IPS-18a (cell line): ENCODE measurements around the gene DMD.

Experiments used
- H3K27ac ChIP-seq: one replicate; pipeline ENCODE4 v1.5.1; 2013; ENCODE audit warnings: low read length
- H3K27me3 ChIP-seq: one replicate; pipeline ENCODE4 v1.6.1; 2013; ENCODE audit warnings: mild to moderate bottlenecking, low read length; ENCODE audit not compliant: control insufficient read depth, insufficient read depth
- H3K36me3 ChIP-seq: one replicate; pipeline ENCODE4 v1.6.1; 2013; ENCODE audit warnings: low read depth, low read length; ENCODE audit not compliant: control insufficient read depth
- H3K4me1 ChIP-seq: one replicate; pipeline ENCODE4 v1.6.1; 2013; ENCODE audit warnings: low read depth, low read length; ENCODE audit not compliant: control insufficient read depth
- H3K4me3 ChIP-seq: one replicate; pipeline ENCODE4 v1.5.1; 2013; ENCODE audit warnings: low read length
- H3K9ac ChIP-seq: one replicate; pipeline ENCODE4 v1.6.1; 2013; ENCODE audit warnings: mild to moderate bottlenecking, low read length, moderate library complexity
- H3K9me3 ChIP-seq: one replicate; pipeline ENCODE4 v1.6.1; 2013; ENCODE audit warnings: low read depth, low read length; ENCODE audit not compliant: control insufficient read depth

DMD gene

GRCh38 chrX:32395878-32396277, 815.5 kb downstream of the DMD start:
- H3K27me3 ChIP-seq = no peaks in the 10 kb centered on the region
- no peak overlapping the region for H3K27ac ChIP-seq
- H3K36me3 ChIP-seq = no peaks in the 10 kb centered on the region
- H3K4me3 ChIP-seq = no peak overlapping the region
- no peak overlapping the region for H3K9ac ChIP-seq
- peaks cover 17% of the 10 kb centered on the region for H3K9me3 ChIP-seq
- no peaks in the 10 kb centered on the region for H3K4me1 ChIP-seq

GRCh38 chrX:32392655-32393054, 818.7 kb downstream of the DMD start:
- Histone ChIP-seq H3K4me3 (no peak overlapping the region), H3K27me3 (no peaks in the 10 kb centered on the region)

DNA sequence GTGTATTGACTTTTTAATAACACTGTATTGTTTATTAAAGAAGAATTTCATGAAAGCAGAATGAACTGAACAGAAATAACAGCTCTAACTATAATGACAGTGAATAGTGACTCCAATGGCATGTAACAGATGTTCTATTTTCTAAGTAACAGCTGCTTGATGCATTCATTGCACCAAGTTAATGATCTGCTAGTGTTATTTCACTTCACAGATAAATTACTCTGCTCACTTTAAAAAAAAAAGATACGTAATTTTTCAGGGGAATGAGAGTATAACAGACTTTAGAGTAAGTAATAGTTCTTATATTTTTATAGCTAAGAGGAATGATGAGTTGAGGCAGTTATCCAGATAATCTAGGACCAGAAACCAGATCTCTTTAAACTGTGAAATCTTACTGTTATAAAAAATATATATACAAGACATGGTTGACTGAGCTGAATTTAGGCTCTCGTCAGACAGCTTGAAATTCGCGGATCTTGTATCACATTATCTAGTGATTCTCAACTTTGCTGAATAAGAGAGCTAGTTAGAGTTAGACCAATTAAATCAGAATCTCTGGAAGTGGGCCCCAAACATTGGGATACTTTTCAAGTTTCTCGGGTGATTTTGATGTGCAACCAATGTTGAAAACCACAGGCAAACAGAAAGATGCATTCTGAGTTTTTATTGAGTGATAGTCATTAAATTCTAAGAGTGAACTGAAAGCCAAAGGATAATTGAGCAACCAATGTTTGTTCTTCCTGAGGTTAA, 840.7 kb downstream of the DMD start:
- no peaks in the 10 kb centered on the region for H3K36me3 ChIP-seq
- no peaks in the 10 kb centered on the region for H3K9me3 ChIP-seq
- H3K9ac ChIP-seq = no peak overlapping the region
- no peaks in the 10 kb centered on the region for H3K27me3 ChIP-seq
- no peaks in the 10 kb centered on the region for H3K4me1 ChIP-seq
- no peak overlapping the region for H3K4me3 ChIP-seq
- no peak overlapping the region for H3K27ac ChIP-seq

More at GRCh38 chrX:32392655-32393054, 818.7 kb downstream of the DMD start:
- H3K27ac ChIP-seq = no peak overlapping the region
- no peaks in the 10 kb centered on the region for H3K4me1 ChIP-seq
- no peak overlapping the region for H3K9ac ChIP-seq
- no peaks in the 10 kb centered on the region for H3K36me3 ChIP-seq
- peaks cover 19% of the 10 kb centered on the region for H3K9me3 ChIP-seq

DNA sequence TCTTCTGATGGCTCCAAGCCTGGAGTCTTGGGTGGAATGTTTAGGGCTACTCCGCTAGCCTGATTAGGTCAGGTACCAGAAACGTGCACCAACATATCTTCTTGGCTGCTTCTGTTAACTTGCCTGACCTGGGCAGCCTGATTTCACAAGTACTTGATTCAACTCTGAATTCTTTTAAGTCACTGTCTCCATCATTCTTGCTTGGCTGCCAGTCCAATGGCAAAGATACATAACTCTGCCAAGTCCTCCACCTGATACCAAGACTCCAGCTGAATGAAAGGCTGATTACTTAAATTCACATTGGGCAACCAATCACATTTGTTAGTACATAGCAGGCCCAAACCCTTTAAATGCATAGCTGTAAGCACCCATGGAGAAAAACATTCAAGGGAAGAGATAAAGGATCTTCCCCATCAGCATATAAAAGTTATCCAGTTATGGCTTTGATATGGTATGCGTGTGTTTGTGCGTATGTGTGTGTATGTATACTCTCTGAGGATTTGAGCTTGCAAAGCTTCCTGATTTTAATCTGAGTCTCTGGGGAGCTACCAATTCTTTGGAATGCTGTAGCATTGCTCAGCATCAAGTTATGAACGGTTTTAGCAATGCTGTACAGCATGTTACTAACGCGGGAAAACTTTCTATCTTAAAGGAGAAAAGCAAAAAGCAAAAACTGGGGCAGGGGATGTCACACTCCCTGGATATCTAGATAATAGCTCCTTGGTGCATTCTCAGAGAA, 917.2 kb downstream of the DMD start:
- H3K9me3 ChIP-seq = peaks cover 12% of the 10 kb centered on the region
- no peak overlapping the region for H3K4me3 ChIP-seq
- no peaks in the 10 kb centered on the region for H3K4me1 ChIP-seq
- H3K9ac ChIP-seq = no peak overlapping the region
- no peak overlapping the region for H3K27ac ChIP-seq
- no peaks in the 10 kb centered on the region for H3K36me3 ChIP-seq
- no peaks in the 10 kb centered on the region for H3K27me3 ChIP-seq

DNA sequence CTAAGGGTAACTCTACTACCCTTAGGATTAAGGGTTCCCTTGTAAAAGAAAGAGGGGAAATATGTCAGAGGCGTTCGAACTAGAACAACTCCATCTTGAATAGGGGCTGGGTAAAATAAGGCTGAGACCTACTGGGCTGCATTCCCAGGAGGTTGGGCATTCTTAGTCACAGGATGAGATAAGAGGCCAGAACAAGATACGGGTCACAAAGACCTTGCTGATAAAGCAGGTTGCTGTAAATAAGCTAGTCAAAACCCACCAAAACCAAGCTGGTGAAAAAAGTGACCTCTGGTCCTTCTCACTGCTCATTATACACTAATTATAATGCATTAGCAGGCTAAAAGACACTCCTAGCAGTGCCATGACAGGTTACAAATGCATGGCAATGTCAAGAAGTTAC, 922.0 kb downstream of the DMD start:
- H3K4me1 ChIP-seq = no peaks in the 10 kb centered on the region
- H3K9ac ChIP-seq = no peak overlapping the region
- H3K36me3 ChIP-seq = no peaks in the 10 kb centered on the region
- no peaks in the 10 kb centered on the region for H3K27me3 ChIP-seq
- no peak overlapping the region for H3K27ac ChIP-seq
- no peak overlapping the region for H3K4me3 ChIP-seq
- H3K9me3 ChIP-seq = peaks cover 16% of the 10 kb centered on the region

GRCh38 chrX:32281853-32282252, 929.5 kb downstream of the DMD start:
- Histone ChIP-seq H3K27me3 (no peaks in the 10 kb centered on the region), H3K9ac (no peak overlapping the region), H3K9me3 (peaks cover 26% of the 10 kb centered on the region), H3K27ac (no peak overlapping the region), H3K4me1 (no peaks in the 10 kb centered on the region), H3K4me3 (no peak overlapping the region), H3K36me3 (no peaks in the 10 kb centered on the region)

DNA sequence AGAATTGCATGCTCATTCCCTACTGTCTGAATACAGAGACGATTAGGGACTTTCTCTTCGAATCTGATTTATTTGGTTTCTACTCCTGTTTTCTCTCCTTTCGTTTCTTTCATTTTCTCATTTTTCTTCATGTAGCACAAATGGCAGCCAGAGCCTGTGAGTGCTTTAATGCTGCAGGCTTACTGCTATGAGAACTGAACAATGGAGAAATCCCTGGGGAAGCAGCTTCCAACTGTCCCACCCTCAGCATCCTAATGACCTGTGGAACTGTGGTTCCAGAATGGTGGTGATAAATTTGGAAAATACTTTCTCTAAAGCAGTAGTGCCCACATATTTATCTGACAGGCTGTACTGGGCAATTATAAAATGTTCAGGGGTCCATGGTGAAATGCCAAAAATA, 930.4 kb downstream of the DMD start:
- no peak overlapping the region for H3K4me3 ChIP-seq

GRCh38 chrX:32280489-32280888, 930.9 kb downstream of the DMD start:
- Histone ChIP-seq H3K27me3 (no peaks in the 10 kb centered on the region), H3K36me3 (no peaks in the 10 kb centered on the region), H3K9ac (no peak overlapping the region), H3K27ac (no peak overlapping the region), H3K4me1 (no peaks in the 10 kb centered on the region), H3K4me3 (no peak overlapping the region), H3K9me3 (peaks cover 26% of the 10 kb centered on the region)

More for the DNA sequence above, 930.4 kb downstream of the DMD start:
- H3K9ac ChIP-seq = no peak overlapping the region
- no peaks in the 10 kb centered on the region for H3K4me1 ChIP-seq
- no peak overlapping the region for H3K27ac ChIP-seq
- H3K27me3 ChIP-seq = no peaks in the 10 kb centered on the region
- H3K36me3 ChIP-seq = no peaks in the 10 kb centered on the region
- peaks cover 26% of the 10 kb centered on the region for H3K9me3 ChIP-seq

- no peak overlapping the region for H3K27ac ChIP-seq
These were observed 935.2 kb downstream of the DMD start for GRCh38 chrX:32276153-32276552.

GRCh38 chrX:32269866-32270265, 941.5 kb downstream of the DMD start:
- no peaks in the 10 kb centered on the region for H3K27me3 ChIP-seq
- H3K4me1 ChIP-seq = no peaks in the 10 kb centered on the region
- no peak overlapping the region for H3K27ac ChIP-seq
- H3K36me3 ChIP-seq = no peaks in the 10 kb centered on the region
- H3K4me3 ChIP-seq = no peak overlapping the region
- H3K9ac ChIP-seq = no peak overlapping the region
- peaks cover 41% of the 10 kb centered on the region for H3K9me3 ChIP-seq

More at GRCh38 chrX:32276153-32276552, 935.2 kb downstream of the DMD start:
- Histone ChIP-seq H3K4me3 (no peak overlapping the region), H3K9me3 (peaks cover 20% of the 10 kb centered on the region), H3K4me1 (no peaks in the 10 kb centered on the region), H3K36me3 (no peaks in the 10 kb centered on the region), H3K9ac (no peak overlapping the region), H3K27me3 (no peaks in the 10 kb centered on the region)

GRCh38 chrX:32268207-32268606, 943.1 kb downstream of the DMD start:
- Histone ChIP-seq H3K4me3 (no peak overlapping the region), H3K36me3 (no peaks in the 10 kb centered on the region), H3K9ac (no peak overlapping the region), H3K9me3 (peaks cover 51% of the 10 kb centered on the region), H3K4me1 (no peaks in the 10 kb centered on the region), H3K27me3 (no peaks in the 10 kb centered on the region), H3K27ac (no peak overlapping the region)

DNA sequence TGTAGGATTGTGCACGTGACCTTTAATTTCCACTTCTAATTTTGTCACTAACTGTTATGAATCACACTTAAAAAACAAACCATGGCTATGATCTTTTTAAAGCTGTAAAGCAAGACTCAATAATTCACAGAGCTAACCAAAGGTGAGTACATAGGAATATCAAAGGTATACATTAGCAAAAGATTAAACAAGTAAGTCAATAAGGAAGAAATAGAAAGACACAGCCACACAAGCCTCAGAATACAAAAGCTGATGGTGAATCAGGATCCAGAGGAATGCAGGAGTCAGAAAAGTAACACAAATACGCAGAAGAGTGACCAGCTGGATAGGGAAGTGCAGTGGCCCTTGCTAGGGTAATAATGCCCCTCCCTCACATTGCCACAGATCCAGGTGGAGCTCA, 943.6 kb downstream of the DMD start:
- Histone ChIP-seq H3K4me3 (no peak overlapping the region), H3K4me1 (no peaks in the 10 kb centered on the region), H3K9ac (no peak overlapping the region), H3K9me3 (peaks cover 49% of the 10 kb centered on the region), H3K36me3 (no peaks in the 10 kb centered on the region), H3K27me3 (no peaks in the 10 kb centered on the region), H3K27ac (no peak overlapping the region)
